T-helper 22 cell (primary cell): Measurements from ENCODE around the gene KLRC1.
"Not testable (repeated sequence)": the region's sequence is repeated elsewhere in the genome, so short reads cannot be mapped to it uniquely, and the experiment has no call there.

Experiments
- DNase-seq: peaks from one replicate; pipeline ENCODE4 v3.0.0-alpha.2; 2020; ENCODE audit warnings: low read depth

The KLRC1 gene

DNA sequence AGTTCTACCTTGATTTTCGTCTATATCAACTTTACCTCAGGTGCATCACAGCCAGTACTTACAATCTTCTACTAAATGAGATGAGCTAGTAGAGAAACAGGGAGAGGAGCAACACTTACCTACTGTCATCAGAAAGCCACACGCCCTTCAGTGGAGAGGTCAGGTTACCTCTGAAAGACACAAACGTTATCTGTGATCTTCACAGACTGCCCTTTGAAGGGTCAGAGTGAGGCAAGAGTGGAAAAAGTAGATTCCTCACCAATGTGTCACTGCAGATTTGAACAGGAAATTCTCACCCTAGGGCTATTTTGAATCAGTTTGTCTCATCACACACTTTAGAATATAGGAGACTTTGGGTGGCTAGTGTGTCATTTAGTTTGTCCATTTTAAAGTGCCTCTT, 31.0 kb downstream of the KLRC1 start:
- DNase-seq: not testable (repeated sequence)

GRCh38 chr12:10420334-10420733, 32.8 kb downstream of the KLRC1 start, which contains the start of gene KLRC3:
Gene KLRC3, minus strand, starts transcription at chr12:10420595. Its CDS starts 45 bp downstream, at chr12:10420550.
- DNase-seq: not testable (repeated sequence)

DNA sequence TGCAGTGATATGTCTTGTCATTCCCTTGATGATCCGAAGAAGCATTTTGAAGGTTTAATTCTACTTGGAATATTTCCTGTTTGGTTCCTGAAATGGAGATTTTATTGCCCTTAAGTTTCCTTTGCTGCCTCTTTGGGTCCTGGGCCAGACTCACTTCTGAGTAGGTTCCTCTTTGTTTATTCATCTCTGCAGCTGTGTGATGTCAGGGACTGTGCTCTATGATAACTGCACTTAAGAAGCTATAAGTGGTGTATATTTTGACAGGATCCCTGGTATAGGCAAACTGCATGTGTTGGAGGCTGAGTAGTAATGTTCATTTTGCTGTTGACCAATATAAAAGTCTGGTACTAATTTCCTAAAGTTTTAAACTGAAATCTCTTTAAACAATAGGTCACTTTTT, 43.8 kb downstream of the KLRC1 start, which contains the start of gene KLRC4:
Gene KLRC4 (minus strand): TSS at position 366 of the 400 bp plus-strand sequence. CDS start 182 bp downstream, at position 184.
- no peak for DNase-seq

GRCh38 chr12:10408842-10409241, 44.3 kb downstream of the KLRC1 start:
- DNase-seq: no peak

DNA sequence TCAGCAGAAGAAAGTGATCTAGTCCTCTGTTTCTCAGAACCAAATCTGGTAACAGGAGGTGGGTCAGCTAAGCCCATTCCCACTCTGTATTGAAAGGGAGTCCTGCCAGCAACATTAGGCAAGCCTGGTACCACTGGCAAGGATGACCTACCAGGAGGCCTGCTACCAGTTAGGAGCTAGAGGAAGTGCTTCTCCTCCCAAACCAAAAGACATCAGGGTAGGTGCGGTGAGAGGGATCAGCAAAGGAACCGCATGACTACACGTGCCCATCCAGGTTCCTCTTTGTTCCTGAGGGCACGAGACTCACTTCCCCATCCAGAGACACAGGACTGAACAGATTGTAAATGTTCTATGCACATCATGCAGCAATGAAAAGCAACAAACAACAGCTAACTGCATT, 46.5 kb downstream of the KLRC1 start:
- DNase-seq: no peak

DNA sequence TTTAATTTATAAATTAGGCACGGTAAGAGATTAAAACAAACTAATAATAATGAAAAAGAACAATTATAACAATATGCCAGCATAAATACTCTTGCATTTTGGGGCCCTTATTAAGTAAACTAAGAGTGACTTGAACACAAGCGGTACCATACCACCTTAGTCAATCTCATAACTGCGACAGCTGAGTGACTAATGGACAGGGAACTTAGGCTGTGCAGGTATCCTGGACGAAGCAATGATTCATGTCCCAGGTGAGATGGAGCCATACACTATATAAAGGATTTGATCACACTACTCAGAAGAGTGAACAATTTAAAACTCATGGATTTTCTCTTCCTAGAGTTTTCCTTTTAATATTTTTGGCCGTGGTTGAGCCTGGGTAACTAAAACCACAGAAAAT, 47.9 kb downstream of the KLRC1 start:
- DNase-seq: no peak

GRCh38 chr12:10404798-10405197, 48.4 kb downstream of the KLRC1 start:
- DNase-seq: no peak

DNA sequence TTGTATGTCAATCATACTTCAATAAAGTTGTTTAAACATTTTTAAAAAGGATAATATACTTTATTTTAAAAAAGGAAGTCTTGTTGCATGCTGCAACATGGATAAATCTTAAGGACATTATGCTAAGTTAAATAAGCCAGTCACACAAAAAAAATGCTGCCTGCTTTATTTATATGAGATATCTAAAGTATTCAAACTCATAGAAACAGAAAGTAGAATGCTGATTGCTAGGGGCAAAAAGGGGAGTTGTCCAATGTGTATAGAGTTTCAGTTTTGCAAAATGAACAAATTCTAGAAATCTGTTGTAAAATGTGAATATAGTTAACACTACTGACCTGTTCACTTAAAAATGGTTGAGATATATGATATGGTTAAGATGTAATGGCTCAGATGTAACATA, 52.3 kb downstream of the KLRC1 start:
- DNase-seq: no peak

GRCh38 chr12:10398168-10398567, 55.0 kb downstream of the KLRC1 start:
- DNase-seq: no peak

DNA sequence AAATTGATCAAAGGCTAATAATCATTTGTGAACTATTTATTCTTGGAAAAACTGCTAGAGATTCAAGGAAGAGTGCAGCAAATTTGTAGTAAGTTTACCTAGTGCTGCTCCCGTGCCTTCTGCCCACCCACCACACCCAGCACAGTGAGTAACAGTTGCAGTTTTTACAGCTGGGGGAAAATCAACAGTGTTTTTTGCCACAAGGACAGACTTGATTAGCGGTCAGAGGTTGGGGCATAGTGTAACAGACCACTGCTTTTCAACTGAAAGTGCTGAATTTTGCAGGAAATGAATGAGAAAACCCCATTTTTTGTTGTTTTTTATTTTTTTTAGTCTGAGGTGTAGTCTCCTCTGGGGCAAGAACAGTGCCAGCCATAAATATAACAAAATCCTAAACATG, 55.9 kb downstream of the KLRC1 start:
- no peak for DNase-seq

- not testable (repeated sequence) for DNase-seq
Measured at GRCh38 chr12:10396176-10396575, 57.0 kb downstream of the KLRC1 start.
